GM23338 (cell line): ENCODE results near the gene AP1M2. TPM values are rescaled to one million over a fixed set of nuclear protein-coding genes. Genes with fewer than 3 reads are reported as not detected.

Experiments used
- ATAC-seq: fragments of 200-7000 bp; cut with Tn5 transposase; 3 replicates; pipeline ENCODE4 v1.9.1; 2020
- DNase-seq: peaks from one replicate; pipeline ENCODE4 v3.0.0-alpha.2; 2015; ENCODE audit warnings: low spot score
- H2AFZ ChIP-seq: fragments of 200-600 bp; sonication (generic); 2 replicates; pipeline ENCODE4 v1.8.0; 2016; ENCODE audit warnings: antibody characterized with exemption, mild to moderate bottlenecking, moderate library complexity
- H3F3A ChIP-seq: fragments of 200-600 bp; sonication (generic); replicated peaks from 2 replicates; pipeline ENCODE4 v1.8.0; 2017; ENCODE audit warnings: antibody characterized with exemption, mixed run types, low read depth
- H3K27ac ChIP-seq: fragments of 200-600 bp; sonication (generic); 2 replicates; pipeline ENCODE4 v1.6.1; 2016; ENCODE audit warnings: low read depth
- H3K27me3 ChIP-seq: fragments of 200-600 bp; sonication (generic); 2 replicates; pipeline ENCODE4 v1.8.0; 2016; ENCODE audit warnings: mild to moderate bottlenecking, mixed run types, moderate library complexity; ENCODE audit not compliant: insufficient read depth
- H3K36me3 ChIP-seq: fragments of 200-600 bp; sonication (generic); 2 replicates; pipeline ENCODE4 v1.8.0; 2016; ENCODE audit warnings: mild to moderate bottlenecking; ENCODE audit not compliant: insufficient read depth
- H3K4me1 ChIP-seq: fragments of 200-600 bp; sonication (generic); 2 replicates; pipeline ENCODE4 v1.8.0; 2016; ENCODE audit warnings: mild to moderate bottlenecking, moderate library complexity; ENCODE audit not compliant: insufficient read depth
- H3K4me2 ChIP-seq: fragments of 200-600 bp; sonication (generic); 2 replicates; pipeline ENCODE4 v1.7.1; 2017; ENCODE audit warnings: mixed run types
- H3K4me3 ChIP-seq: fragments of 200-600 bp; sonication (generic); 2 replicates; pipeline ENCODE4 v1.6.1; 2016; ENCODE audit warnings: mixed run types
- H3K79me2 ChIP-seq: fragments of 200-600 bp; sonication (generic); replicated peaks from 2 replicates; pipeline ENCODE4 v1.8.0; 2017; ENCODE audit warnings: mild to moderate bottlenecking; ENCODE audit not compliant: insufficient read depth
- H3K9me2 ChIP-seq: fragments of 200-600 bp; sonication (generic); 2 replicates; pipeline ENCODE4 v1.8.0; 2017; ENCODE audit not compliant: insufficient read depth
- H4K20me1 ChIP-seq: fragments of 200-600 bp; sonication (generic); replicated peaks from 2 replicates; pipeline ENCODE4 v1.8.0; 2017; ENCODE audit warnings: mild to moderate bottlenecking; ENCODE audit not compliant: insufficient read depth
- H3K27ac Mint-ChIP-seq: 2 replicates; pipeline ENCODE4 v1.8.0; 2020; ENCODE audit warnings: inconsistent platforms, mild to moderate bottlenecking, moderate library complexity, mixed read lengths
- H3K27me3 Mint-ChIP-seq: 3 replicates; pipeline ENCODE4 v1.8.0; 2022; ENCODE audit warnings: low read depth, mild to moderate bottlenecking, moderate library complexity, mixed read lengths, inconsistent platforms; ENCODE audit not compliant: insufficient read depth, poor library complexity
- H3K36me3 Mint-ChIP-seq: 3 replicates; pipeline ENCODE4 v1.8.0; 2021; ENCODE audit warnings: low read depth, mild to moderate bottlenecking, inconsistent platforms, moderate library complexity, mixed read lengths
- H3K4me1 Mint-ChIP-seq: 3 replicates; pipeline ENCODE4 v1.8.0; 2020; ENCODE audit warnings: mild to moderate bottlenecking, inconsistent platforms, mixed read lengths
- H3K4me3 Mint-ChIP-seq: 3 replicates; pipeline ENCODE4 v1.8.0; 2021; ENCODE audit warnings: moderate library complexity, mild to moderate bottlenecking, inconsistent platforms, mixed read lengths
- H3K9me3 Mint-ChIP-seq: 3 replicates; pipeline ENCODE4 v1.8.0; 2020; ENCODE audit warnings: moderate library complexity, mild to moderate bottlenecking, inconsistent platforms, mixed read lengths
- CREB1 ChIP-seq: fragments of 250-450 bp; sonication (Bioruptor Pico); IDR thresholded peaks from 2 replicates; pipeline ENCODE4 v1.5.0; 2020; ENCODE audit warnings: low read depth, mild to moderate bottlenecking, moderate library complexity
- EZH2 ChIP-seq: fragments of 200-600 bp; sonication (generic); IDR thresholded peaks from one replicate; pipeline ENCODE4 v1.8.0; 2017; ENCODE audit warnings: antibody characterized with exemption, mild to moderate bottlenecking, low read depth; ENCODE audit not compliant: unreplicated experiment
- EZH2phosphoT487 ChIP-seq: fragments of 200-600 bp; sonication (generic); IDR thresholded peaks from one replicate; pipeline ENCODE4 v1.8.1; 2018; ENCODE audit warnings: antibody characterized with exemption; ENCODE audit not compliant: unreplicated experiment
- JUNB ChIP-seq: IDR thresholded peaks from one replicate; pipeline ENCODE4 v1.6.1; 2016; ENCODE audit warnings: antibody characterized with exemption; ENCODE audit not compliant: unreplicated experiment
- NANOG ChIP-seq: IDR thresholded peaks from 2 replicates; pipeline ENCODE4 v1.6.1; 2016; ENCODE audit warnings: antibody characterized with exemption, borderline replicate concordance
- POLR2AphosphoS5 ChIP-seq: IDR thresholded peaks from 2 replicates; pipeline ENCODE4 v1.6.1; 2016; ENCODE audit warnings: antibody characterized with exemption, low read depth
- STAT1 ChIP-seq: IDR thresholded peaks from one replicate; pipeline ENCODE4 v1.6.1; 2016; ENCODE audit warnings: antibody characterized with exemption; ENCODE audit not compliant: unreplicated experiment
- ZNF114 ChIP-seq: fragments of 250-450 bp; sonication (Bioruptor Pico); IDR thresholded peaks from 2 replicates; pipeline ENCODE4 v1.5.0; 2020; ENCODE audit warnings: mild to moderate bottlenecking, moderate library complexity
- ZNF331 ChIP-seq: fragments of 250-450 bp; sonication (Bioruptor Pico); IDR thresholded peaks from 2 replicates; pipeline ENCODE4 v1.5.0; 2020; ENCODE audit warnings: low read depth, mild to moderate bottlenecking, moderate library complexity
- polyA plus RNA-seq: library from polyadenylated mRNA; unstranded; fragments of >200 nt; fragmentation: Nextera tagmentation; extraction: Ambion mirVana; gene quantifications from 2 replicates; pipeline ENCODE4 v1.2.1, GENCODE V29; 2016
- total RNA-seq: library from RNA; depleted of rRNA; stranded (reverse); fragments of >200 nt; shearing (Covaris generic); gene quantifications from 2 replicates; pipeline ENCODE4 v1.2.3, GENCODE V29; 2014
- TF ChIP-seq, protein P1 (sequence below), 2 experiments: fragments of 200-600 bp in 1 of 2; sonication (generic) in 1 of 2; conservative IDR thresholded peaks; 2 replicates each; pipeline versions ENCODE4 v1.5.1 to v1.6.1; 2016 to 2017; ENCODE audit warnings: antibody characterized with exemption in 2 of 2, low read depth in 2 of 2, mild to moderate bottlenecking in 2 of 2, moderate library complexity in 1 of 2
- TF ChIP-seq, protein P2 (sequence below): IDR thresholded peaks from one replicate; pipeline ENCODE4 v1.6.1; 2018; ENCODE audit warnings: antibody characterized with exemption; ENCODE audit not compliant: unreplicated experiment
- TF ChIP-seq, protein P3 (sequence below): fragments of 250-450 bp; sonication (Bioruptor Pico); IDR thresholded peaks from 2 replicates; pipeline ENCODE4 v1.5.0; 2020; ENCODE audit warnings: mild to moderate bottlenecking, moderate library complexity
- TF ChIP-seq, protein P4 (sequence below): IDR thresholded peaks from 2 replicates; pipeline ENCODE4 v1.6.1; 2016; ENCODE audit warnings: antibody characterized with exemption

AP1M2 gene
- total and polyA plus RNA-seq, 2 experiments from 2014 or later: 128 to 165 TPM

DNA sequence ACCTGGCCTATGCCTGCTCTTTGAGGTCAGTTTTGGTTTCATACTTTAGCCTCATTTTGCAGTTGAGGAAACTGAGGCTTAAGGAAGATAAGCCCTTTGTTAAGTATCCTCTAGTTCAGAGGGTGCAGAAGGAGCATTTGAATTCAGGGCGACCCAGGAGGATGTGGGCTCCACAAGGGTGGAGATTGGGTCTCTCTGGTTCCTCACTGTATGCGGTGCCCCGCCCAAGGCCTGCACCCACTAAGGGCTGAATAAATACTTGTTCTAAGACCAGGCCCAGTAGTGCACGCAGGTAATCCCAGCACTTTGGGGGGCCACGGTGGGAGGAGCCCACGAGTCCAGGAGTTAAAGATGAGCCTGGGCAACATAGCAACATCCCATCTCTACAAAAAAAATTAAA, 37.5 kb upstream of the AP1M2 start:
- peak overlapping the region; percentile 92 for H3K27ac ChIP-seq
- ATAC-seq: peak; percentile 13
- peaks cover 15% of the 10 kb centered on the region for H3K4me1 Mint-ChIP-seq
- H3K4me3 Mint-ChIP-seq: peak overlapping the region; percentile 66
- no peaks in the 10 kb centered on the region; the same call in 2 of the 3 replicates for H3K9me3 Mint-ChIP-seq
- H3K36me3 ChIP-seq: no peaks in the 10 kb centered on the region
- H3K9me2 ChIP-seq: no peaks in the 10 kb centered on the region
- peaks cover 11% of the 10 kb centered on the region for H3F3A ChIP-seq
- peaks cover 5% of the 10 kb centered on the region; the same call in 1 of the 2 replicates for H4K20me1 ChIP-seq
- TF ChIP-seq, protein P1, sequence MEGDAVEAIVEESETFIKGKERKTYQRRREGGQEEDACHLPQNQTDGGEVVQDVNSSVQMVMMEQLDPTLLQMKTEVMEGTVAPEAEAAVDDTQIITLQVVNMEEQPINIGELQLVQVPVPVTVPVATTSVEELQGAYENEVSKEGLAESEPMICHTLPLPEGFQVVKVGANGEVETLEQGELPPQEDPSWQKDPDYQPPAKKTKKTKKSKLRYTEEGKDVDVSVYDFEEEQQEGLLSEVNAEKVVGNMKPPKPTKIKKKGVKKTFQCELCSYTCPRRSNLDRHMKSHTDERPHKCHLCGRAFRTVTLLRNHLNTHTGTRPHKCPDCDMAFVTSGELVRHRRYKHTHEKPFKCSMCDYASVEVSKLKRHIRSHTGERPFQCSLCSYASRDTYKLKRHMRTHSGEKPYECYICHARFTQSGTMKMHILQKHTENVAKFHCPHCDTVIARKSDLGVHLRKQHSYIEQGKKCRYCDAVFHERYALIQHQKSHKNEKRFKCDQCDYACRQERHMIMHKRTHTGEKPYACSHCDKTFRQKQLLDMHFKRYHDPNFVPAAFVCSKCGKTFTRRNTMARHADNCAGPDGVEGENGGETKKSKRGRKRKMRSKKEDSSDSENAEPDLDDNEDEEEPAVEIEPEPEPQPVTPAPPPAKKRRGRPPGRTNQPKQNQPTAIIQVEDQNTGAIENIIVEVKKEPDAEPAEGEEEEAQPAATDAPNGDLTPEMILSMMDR (conservative IDR thresholded peaks at IDR 0.05; ENCODE audit: low read depth in 2 of 2): no peak
- TF ChIP-seq JUNB (no peak), NANOG (no peak), POLR2AphosphoS5 (no peak), STAT1 (no peak), ZNF331 (CRISPR knock-in tag) (no peak), ZNF114 (CRISPR knock-in tag) (no peak), EZH2 (no peak), EZH2phosphoT487 (no peak), CREB1 (no peak)
- TF ChIP-seq, protein P2, sequence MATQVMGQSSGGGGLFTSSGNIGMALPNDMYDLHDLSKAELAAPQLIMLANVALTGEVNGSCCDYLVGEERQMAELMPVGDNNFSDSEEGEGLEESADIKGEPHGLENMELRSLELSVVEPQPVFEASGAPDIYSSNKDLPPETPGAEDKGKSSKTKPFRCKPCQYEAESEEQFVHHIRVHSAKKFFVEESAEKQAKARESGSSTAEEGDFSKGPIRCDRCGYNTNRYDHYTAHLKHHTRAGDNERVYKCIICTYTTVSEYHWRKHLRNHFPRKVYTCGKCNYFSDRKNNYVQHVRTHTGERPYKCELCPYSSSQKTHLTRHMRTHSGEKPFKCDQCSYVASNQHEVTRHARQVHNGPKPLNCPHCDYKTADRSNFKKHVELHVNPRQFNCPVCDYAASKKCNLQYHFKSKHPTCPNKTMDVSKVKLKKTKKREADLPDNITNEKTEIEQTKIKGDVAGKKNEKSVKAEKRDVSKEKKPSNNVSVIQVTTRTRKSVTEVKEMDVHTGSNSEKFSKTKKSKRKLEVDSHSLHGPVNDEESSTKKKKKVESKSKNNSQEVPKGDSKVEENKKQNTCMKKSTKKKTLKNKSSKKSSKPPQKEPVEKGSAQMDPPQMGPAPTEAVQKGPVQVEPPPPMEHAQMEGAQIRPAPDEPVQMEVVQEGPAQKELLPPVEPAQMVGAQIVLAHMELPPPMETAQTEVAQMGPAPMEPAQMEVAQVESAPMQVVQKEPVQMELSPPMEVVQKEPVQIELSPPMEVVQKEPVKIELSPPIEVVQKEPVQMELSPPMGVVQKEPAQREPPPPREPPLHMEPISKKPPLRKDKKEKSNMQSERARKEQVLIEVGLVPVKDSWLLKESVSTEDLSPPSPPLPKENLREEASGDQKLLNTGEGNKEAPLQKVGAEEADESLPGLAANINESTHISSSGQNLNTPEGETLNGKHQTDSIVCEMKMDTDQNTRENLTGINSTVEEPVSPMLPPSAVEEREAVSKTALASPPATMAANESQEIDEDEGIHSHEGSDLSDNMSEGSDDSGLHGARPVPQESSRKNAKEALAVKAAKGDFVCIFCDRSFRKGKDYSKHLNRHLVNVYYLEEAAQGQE: no peak
- TF ChIP-seq, protein P3, sequence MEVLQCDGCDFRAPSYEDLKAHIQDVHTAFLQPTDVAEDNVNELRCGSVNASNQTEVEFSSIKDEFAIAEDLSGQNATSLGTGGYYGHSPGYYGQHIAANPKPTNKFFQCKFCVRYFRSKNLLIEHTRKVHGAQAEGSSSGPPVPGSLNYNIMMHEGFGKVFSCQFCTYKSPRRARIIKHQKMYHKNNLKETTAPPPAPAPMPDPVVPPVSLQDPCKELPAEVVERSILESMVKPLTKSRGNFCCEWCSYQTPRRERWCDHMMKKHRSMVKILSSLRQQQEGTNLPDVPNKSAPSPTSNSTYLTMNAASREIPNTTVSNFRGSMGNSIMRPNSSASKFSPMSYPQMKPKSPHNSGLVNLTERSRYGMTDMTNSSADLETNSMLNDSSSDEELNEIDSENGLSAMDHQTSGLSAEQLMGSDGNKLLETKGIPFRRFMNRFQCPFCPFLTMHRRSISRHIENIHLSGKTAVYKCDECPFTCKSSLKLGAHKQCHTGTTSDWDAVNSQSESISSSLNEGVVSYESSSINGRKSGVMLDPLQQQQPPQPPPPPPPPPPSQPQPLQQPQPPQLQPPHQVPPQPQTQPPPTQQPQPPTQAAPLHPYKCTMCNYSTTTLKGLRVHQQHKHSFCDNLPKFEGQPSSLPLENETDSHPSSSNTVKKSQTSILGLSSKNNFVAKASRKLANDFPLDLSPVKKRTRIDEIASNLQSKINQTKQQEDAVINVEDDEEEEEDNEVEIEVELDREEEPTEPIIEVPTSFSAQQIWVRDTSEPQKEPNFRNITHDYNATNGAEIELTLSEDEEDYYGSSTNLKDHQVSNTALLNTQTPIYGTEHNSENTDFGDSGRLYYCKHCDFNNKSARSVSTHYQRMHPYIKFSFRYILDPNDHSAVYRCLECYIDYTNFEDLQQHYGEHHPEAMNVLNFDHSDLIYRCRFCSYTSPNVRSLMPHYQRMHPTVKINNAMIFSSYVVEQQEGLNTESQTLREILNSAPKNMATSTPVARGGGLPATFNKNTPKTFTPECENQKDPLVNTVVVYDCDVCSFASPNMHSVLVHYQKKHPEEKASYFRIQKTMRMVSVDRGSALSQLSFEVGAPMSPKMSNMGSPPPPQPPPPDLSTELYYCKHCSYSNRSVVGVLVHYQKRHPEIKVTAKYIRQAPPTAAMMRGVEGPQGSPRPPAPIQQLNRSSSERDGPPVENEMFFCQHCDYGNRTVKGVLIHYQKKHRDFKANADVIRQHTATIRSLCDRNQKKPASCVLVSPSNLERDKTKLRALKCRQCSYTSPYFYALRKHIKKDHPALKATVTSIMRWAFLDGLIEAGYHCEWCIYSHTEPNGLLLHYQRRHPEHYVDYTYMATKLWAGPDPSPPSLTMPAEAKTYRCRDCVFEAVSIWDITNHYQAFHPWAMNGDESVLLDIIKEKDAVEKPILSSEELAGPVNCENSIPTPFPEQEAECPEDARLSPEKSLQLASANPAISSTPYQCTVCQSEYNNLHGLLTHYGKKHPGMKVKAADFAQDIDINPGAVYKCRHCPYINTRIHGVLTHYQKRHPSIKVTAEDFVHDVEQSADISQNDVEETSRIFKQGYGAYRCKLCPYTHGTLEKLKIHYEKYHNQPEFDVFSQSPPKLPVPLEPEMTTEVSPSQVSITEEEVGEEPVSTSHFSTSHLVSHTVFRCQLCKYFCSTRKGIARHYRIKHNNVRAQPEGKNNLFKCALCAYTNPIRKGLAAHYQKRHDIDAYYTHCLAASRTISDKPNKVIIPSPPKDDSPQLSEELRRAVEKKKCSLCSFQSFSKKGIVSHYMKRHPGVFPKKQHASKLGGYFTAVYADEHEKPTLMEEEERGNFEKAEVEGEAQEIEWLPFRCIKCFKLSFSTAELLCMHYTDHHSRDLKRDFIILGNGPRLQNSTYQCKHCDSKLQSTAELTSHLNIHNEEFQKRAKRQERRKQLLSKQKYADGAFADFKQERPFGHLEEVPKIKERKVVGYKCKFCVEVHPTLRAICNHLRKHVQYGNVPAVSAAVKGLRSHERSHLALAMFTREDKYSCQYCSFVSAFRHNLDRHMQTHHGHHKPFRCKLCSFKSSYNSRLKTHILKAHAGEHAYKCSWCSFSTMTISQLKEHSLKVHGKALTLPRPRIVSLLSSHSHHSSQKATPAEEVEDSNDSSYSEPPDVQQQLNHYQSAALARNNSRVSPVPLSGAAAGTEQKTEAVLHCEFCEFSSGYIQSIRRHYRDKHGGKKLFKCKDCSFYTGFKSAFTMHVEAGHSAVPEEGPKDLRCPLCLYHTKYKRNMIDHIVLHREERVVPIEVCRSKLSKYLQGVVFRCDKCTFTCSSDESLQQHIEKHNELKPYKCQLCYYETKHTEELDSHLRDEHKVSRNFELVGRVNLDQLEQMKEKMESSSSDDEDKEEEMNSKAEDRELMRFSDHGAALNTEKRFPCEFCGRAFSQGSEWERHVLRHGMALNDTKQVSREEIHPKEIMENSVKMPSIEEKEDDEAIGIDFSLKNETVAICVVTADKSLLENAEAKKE (CRISPR knock-in tag): no peak
- TF ChIP-seq, protein P4, sequence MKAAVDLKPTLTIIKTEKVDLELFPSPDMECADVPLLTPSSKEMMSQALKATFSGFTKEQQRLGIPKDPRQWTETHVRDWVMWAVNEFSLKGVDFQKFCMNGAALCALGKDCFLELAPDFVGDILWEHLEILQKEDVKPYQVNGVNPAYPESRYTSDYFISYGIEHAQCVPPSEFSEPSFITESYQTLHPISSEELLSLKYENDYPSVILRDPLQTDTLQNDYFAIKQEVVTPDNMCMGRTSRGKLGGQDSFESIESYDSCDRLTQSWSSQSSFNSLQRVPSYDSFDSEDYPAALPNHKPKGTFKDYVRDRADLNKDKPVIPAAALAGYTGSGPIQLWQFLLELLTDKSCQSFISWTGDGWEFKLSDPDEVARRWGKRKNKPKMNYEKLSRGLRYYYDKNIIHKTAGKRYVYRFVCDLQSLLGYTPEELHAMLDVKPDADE: no peak
- peaks cover 25% of the 10 kb centered on the region for H3K36me3 Mint-ChIP-seq
- peak overlapping the region; percentile 92; the same call in 1 of the 2 replicates for H3K27ac Mint-ChIP-seq
- DNase-seq: no peak
- no peaks in the 10 kb centered on the region for H3K27me3 ChIP-seq
- peaks cover 9% of the 10 kb centered on the region; the same call in 1 of the 2 replicates for H3K79me2 ChIP-seq
- peaks cover 17% of the 10 kb centered on the region for H3K4me1 ChIP-seq
- H3K27me3 Mint-ChIP-seq: peaks cover 11% of the 10 kb centered on the region
- H3K4me3 ChIP-seq: peak overlapping the region; percentile 87
- H3K4me2 ChIP-seq: peak overlapping the region; percentile 97
- H2AFZ ChIP-seq: no peak overlapping the region; the same call in 1 of the 2 replicates
